Fibroblast of lung (primary cell): ENCODE measurements around the gene ZNF804B. TPM values are rescaled to one million over a fixed set of nuclear protein-coding genes. Genes with fewer than 3 reads are reported as not detected.

ENCODE experiments used
- DNase-seq, 2 donors: peaks; one replicate each; pipeline versions ENCODE4 v3.0.0 to v3.0.0-alpha.2; 2010; ENCODE audit warnings: low read depth in 2 of 2
- H2AFZ ChIP-seq: 2 replicates; pipeline ENCODE4 v1.5.1; 2012; ENCODE audit warnings: low read length, control low read depth, inconsistent platforms
- H3K27ac ChIP-seq: 2 replicates; pipeline ENCODE4 v1.5.1; 2011; ENCODE audit warnings: low read length, control low read depth; ENCODE audit not compliant: insufficient read depth
- H3K27me3 ChIP-seq: 2 replicates; pipeline ENCODE4 v1.5.1; 2011; ENCODE audit warnings: mild to moderate bottlenecking, low read length; ENCODE audit not compliant: control insufficient read depth, insufficient read depth
- H3K36me3 ChIP-seq: 2 replicates; pipeline ENCODE4 v1.5.1; 2011; ENCODE audit warnings: low read length; ENCODE audit not compliant: control insufficient read depth, insufficient read depth
- H3K4me1 ChIP-seq: 2 replicates; pipeline ENCODE4 v1.5.1; 2011; ENCODE audit warnings: low read length; ENCODE audit not compliant: control insufficient read depth, insufficient read depth; ENCODE audit errors: extremely low read depth
- H3K4me2 ChIP-seq: 2 replicates; pipeline ENCODE4 v1.5.1; 2011; ENCODE audit warnings: low read length, control low read depth; ENCODE audit not compliant: insufficient read depth; ENCODE audit errors: extremely low read depth
- H3K4me3 ChIP-seq, 4 experiments: fragments of 200-600 bp in 1 of 4; sonication (generic) in 1 of 4; replicated peaks in 1 of 4; 2 replicates each; pipeline ENCODE4 v1.5.1; 2011 to 2016; ENCODE audit warnings: low read length in 4 of 4, low read depth in 3 of 4, mild to moderate bottlenecking in 3 of 4, control low read depth in 2 of 4, inconsistent platforms in 1 of 4, mixed read lengths in 1 of 4; ENCODE audit not compliant: insufficient read depth in 1 of 4; ENCODE audit errors: control extremely low read depth in 1 of 4
- H3K79me2 ChIP-seq: 2 replicates; pipeline ENCODE4 v1.5.1; 2012; ENCODE audit warnings: mild to moderate bottlenecking, low read length, inconsistent platforms; ENCODE audit not compliant: control insufficient read depth, insufficient read depth
- H3K9ac ChIP-seq: 2 replicates; pipeline ENCODE4 v1.5.1; 2011; ENCODE audit warnings: mild to moderate bottlenecking, low read length, control low read depth; ENCODE audit not compliant: insufficient read depth
- H3K9me3 ChIP-seq: 2 replicates; pipeline ENCODE4 v1.5.1; 2012; ENCODE audit warnings: low read depth, low read length; ENCODE audit not compliant: control insufficient read depth, insufficient read depth
- H4K20me1 ChIP-seq: 2 replicates; pipeline ENCODE4 v1.5.1; 2011; ENCODE audit warnings: low read length; ENCODE audit not compliant: control insufficient read depth, insufficient read depth; ENCODE audit errors: extremely low read depth
- EZH2 ChIP-seq: IDR thresholded peaks from 2 replicates; pipeline ENCODE4 v1.5.1; 2012; ENCODE audit warnings: low read length, control low read depth, mild to moderate bottlenecking; ENCODE audit errors: missing control alignments
- polyA plus RNA-seq, 2 donors: library from polyadenylated mRNA; depleted of rRNA in 1 of 2; stranded (reverse) in 1 of 2; unstranded in 1 of 2; fragments of >200 nt; gene quantifications; 2 replicates each; pipeline ENCODE4 v1.2.1, GENCODE V29; 2011 to 2012; ENCODE audit warnings: missing spikeins in 1 of 2
- total RNA-seq: library from RNA; depleted of rRNA; stranded (reverse); fragments of >200 nt; gene quantifications from 2 replicates; pipeline ENCODE4 v1.2.1, GENCODE V29; 2014
- TF ChIP-seq, protein P1 (sequence below), 2 donors: IDR thresholded peaks in 1 of 2; conservative IDR thresholded peaks in 1 of 2; 1 replicate in 1 of 2; 2 replicates in 1 of 2; pipeline ENCODE4 v1.5.1; 2011 to 2012; ENCODE audit warnings: low read length in 2 of 2, control low read depth in 1 of 2, inconsistent platforms in 1 of 2, low read depth in 1 of 2, mild to moderate bottlenecking in 1 of 2

The ZNF804B gene
- total and polyA plus RNA-seq, 2 donors (not counting 1 experiment from before 2014, with no cell fraction given) = not detected

DNA sequence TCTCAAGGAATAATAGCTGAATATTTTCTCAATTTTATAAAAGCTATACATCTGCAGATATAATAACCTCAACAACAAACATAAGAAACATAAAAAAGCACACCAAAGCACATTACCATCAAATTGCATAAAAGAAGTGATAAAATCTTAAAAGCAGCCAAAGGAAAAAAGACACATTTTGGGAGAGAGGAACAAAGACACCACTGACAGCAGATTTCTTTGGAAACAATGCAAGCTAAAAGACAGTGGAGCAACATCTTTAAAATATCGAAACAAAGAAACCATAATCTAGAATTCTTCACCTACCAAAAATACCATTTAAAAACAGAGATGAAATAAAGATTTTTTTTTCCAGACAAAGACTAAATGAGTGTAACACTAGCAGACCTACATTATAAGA lies 91.7 kb downstream of the ZNF804B start:
- no peak overlapping the region for H3K4me2 ChIP-seq
- no peaks in the 10 kb centered on the region for H3K27me3 ChIP-seq
- no peaks in the 10 kb centered on the region for H4K20me1 ChIP-seq
- TF ChIP-seq, protein P1, sequence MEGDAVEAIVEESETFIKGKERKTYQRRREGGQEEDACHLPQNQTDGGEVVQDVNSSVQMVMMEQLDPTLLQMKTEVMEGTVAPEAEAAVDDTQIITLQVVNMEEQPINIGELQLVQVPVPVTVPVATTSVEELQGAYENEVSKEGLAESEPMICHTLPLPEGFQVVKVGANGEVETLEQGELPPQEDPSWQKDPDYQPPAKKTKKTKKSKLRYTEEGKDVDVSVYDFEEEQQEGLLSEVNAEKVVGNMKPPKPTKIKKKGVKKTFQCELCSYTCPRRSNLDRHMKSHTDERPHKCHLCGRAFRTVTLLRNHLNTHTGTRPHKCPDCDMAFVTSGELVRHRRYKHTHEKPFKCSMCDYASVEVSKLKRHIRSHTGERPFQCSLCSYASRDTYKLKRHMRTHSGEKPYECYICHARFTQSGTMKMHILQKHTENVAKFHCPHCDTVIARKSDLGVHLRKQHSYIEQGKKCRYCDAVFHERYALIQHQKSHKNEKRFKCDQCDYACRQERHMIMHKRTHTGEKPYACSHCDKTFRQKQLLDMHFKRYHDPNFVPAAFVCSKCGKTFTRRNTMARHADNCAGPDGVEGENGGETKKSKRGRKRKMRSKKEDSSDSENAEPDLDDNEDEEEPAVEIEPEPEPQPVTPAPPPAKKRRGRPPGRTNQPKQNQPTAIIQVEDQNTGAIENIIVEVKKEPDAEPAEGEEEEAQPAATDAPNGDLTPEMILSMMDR (conservative IDR thresholded peaks at IDR 0.05 in 1 of 2, IDR thresholded peaks at IDR 0.05 in 1 of 2; ENCODE audit: low read depth in 1 of 2, low read length in 2 of 2) = no peak
- TF ChIP-seq EZH2 = no peak
- no peak for DNase-seq
- H3K36me3 ChIP-seq = no peaks in the 10 kb centered on the region
- H3K27ac ChIP-seq = no peak overlapping the region
- no peak overlapping the region for H2AFZ ChIP-seq
- H3K4me1 ChIP-seq = no peaks in the 10 kb centered on the region
- H3K79me2 ChIP-seq = no peaks in the 10 kb centered on the region
- no peak overlapping the region for H3K9ac ChIP-seq
- H3K4me3 ChIP-seq = no peak overlapping the region
- no peaks in the 10 kb centered on the region for H3K9me3 ChIP-seq

DNA sequence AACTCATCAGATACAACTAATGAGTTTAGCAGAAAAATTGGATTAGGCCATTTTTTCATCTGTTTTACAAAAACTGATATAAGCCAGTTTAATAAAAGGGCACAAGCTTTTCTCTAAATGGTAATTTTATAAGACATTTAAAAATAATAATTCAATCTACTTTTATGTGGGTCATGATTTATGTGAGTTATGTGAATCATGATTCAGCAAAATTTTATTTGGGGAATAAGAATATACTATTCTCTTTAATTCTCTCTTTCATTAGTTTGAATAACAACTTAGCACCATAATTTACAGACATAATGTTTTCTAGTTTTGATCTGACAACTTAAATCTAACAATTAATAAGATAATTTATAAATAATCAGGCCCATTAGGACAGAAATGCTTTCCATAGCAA lies 99.8 kb downstream of the ZNF804B start:
- Histone ChIP-seq H3K9me3 (no peaks in the 10 kb centered on the region), H3K27me3 (no peaks in the 10 kb centered on the region), H3K79me2 (no peaks in the 10 kb centered on the region), H3K4me3 (no peak overlapping the region), H4K20me1 (no peaks in the 10 kb centered on the region), H3K4me1 (no peaks in the 10 kb centered on the region), H3K9ac (no peak overlapping the region), H3K36me3 (no peaks in the 10 kb centered on the region), H2AFZ (no peak overlapping the region), H3K4me2 (no peak overlapping the region), H3K27ac (no peak overlapping the region)
- DNase-seq = no peak
- TF ChIP-seq, protein P1 (conservative IDR thresholded peaks at IDR 0.05 in 1 of 2, IDR thresholded peaks at IDR 0.05 in 1 of 2; ENCODE audit: low read depth in 1 of 2, low read length in 2 of 2) = no peak
- no peak for TF ChIP-seq EZH2

DNA sequence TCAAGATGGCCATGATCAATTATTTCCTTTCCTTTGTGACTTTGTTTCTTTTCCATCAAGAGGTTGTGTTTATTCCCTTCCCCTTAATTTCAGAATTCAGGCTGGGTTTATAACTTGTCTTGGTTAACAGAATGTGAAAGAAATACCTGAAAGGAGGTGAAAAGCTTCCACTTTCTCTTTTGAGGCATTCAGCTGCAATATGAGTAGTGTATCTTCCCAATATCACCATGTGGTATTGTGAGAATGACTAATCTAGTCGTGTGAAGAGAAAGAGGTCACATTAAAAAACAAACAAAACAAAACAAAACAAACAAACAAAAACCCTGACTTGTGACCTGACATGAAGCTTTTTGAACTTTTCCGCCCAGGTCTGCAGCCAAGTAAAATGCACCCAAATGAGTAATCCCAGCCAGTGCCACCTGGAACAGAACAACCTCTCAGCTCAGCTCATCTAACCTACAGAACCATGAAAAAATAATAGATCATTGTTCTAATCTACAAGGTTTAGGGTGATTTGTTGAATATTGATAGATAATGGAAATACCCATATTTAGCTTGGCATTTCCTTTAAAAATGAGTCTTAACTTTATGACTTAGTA lies 106.9 kb downstream of the ZNF804B start:
- TF ChIP-seq, protein P1 (conservative IDR thresholded peaks at IDR 0.05 in 1 of 2, IDR thresholded peaks at IDR 0.05 in 1 of 2; ENCODE audit: low read depth in 1 of 2, low read length in 2 of 2) = no peak
- no peak for TF ChIP-seq EZH2
- Histone ChIP-seq H3K9ac (no peak overlapping the region), H3K4me2 (no peak overlapping the region), H3K27ac (no peak overlapping the region), H3K9me3 (no peaks in the 10 kb centered on the region), H3K36me3 (no peaks in the 10 kb centered on the region), H3K4me3 (no peak overlapping the region), H3K4me1 (no peaks in the 10 kb centered on the region), H3K27me3 (no peaks in the 10 kb centered on the region), H2AFZ (no peak overlapping the region), H3K79me2 (no peaks in the 10 kb centered on the region), H4K20me1 (no peaks in the 10 kb centered on the region)
- DNase-seq = no peak
